ENCODE measurements around the gene CEP170.

Gene CEP170

GRCh38 chr1:243286409-243287122 lies 31.5 kb upstream of the CEP170 start:
- H3K27me3 ChIP-seq: no peaks in the 10 kb centered on the region
- no peaks in the 10 kb centered on the region for H3K9me3 ChIP-seq
- no peaks in the 10 kb centered on the region for H3K36me3 ChIP-seq
- TF ChIP-seq CTCF (IDR thresholded peaks at IDR 0.05): no peak
- H3K4me1 ChIP-seq (ENCODE audit: control insufficient read depth in 1 of 2, insufficient read depth in 1 of 2, low read depth in 1 of 2, low read length in 1 of 2): peaks cover 56 to 57% of the 10 kb centered on the region in 2 experiments
- peak overlapping the region; percentile 0 to 50 for H3K4me3 ChIP-seq (ENCODE audit: low read depth in 1 of 2, low read length in 1 of 2)
- H3K27ac ChIP-seq: peak overlapping the region; percentile 96

- Histone ChIP-seq H3K4me1 (ENCODE audit: control insufficient read depth in 1 of 2, insufficient read depth in 1 of 2, low read depth in 1 of 2, low read length in 1 of 2) (peaks cover 27 to 28% of the 10 kb centered on the region in 2 experiments), H3K9me3 (no peaks in the 10 kb centered on the region), H3K36me3 (no peaks in the 10 kb centered on the region), H3K27me3 (no peaks in the 10 kb centered on the region), H3K4me3 (ENCODE audit: low read depth in 1 of 2, low read length in 1 of 2) (no peak overlapping the region), H3K27ac (no peak overlapping the region)
- TF ChIP-seq CTCF (IDR thresholded peaks at IDR 0.05): no peak
Measured at GRCh38 chr1:243281672-243282071, 26.6 kb upstream of the CEP170 start.

GRCh38 chr1:243280571-243281129 lies 25.6 kb upstream of the CEP170 start:
- no peaks in the 10 kb centered on the region for H3K9me3 ChIP-seq
- H3K27me3 ChIP-seq: no peaks in the 10 kb centered on the region
- no peak overlapping the region for H3K27ac ChIP-seq
- H3K36me3 ChIP-seq: no peaks in the 10 kb centered on the region
- H3K4me3 ChIP-seq (ENCODE audit: low read depth in 1 of 2, low read length in 1 of 2): no peak overlapping the region
- H3K4me1 ChIP-seq (ENCODE audit: control insufficient read depth in 1 of 2, insufficient read depth in 1 of 2, low read depth in 1 of 2, low read length in 1 of 2): peaks cover 17 to 18% of the 10 kb centered on the region in 2 experiments
- TF ChIP-seq CTCF (IDR thresholded peaks at IDR 0.05): no peak

GRCh38 chr1:243275316-243275715 lies 20.2 kb upstream of the CEP170 start:
- H3K4me1 ChIP-seq (ENCODE audit: control insufficient read depth in 1 of 2, insufficient read depth in 1 of 2, low read depth in 1 of 2, low read length in 1 of 2): peaks cover 6 to 7% of the 10 kb centered on the region in 2 experiments
- no peak overlapping the region for H3K27ac ChIP-seq
- no peaks in the 10 kb centered on the region for H3K27me3 ChIP-seq
- no peak for TF ChIP-seq CTCF (IDR thresholded peaks at IDR 0.05)
- H3K4me3 ChIP-seq (ENCODE audit: low read depth in 1 of 2, low read length in 1 of 2): no peak overlapping the region
- no peaks in the 10 kb centered on the region for H3K9me3 ChIP-seq
- peaks cover 3% of the 10 kb centered on the region for H3K36me3 ChIP-seq

GRCh38 chr1:243273945-243274344 lies 18.9 kb upstream of the CEP170 start:
- peaks cover 3% of the 10 kb centered on the region for H3K36me3 ChIP-seq
- H3K4me3 ChIP-seq (ENCODE audit: low read depth in 1 of 2, low read length in 1 of 2): no peak overlapping the region
- no peaks in the 10 kb centered on the region for H3K27me3 ChIP-seq
- no peak for TF ChIP-seq CTCF (IDR thresholded peaks at IDR 0.05)
- no peaks in the 10 kb centered on the region for H3K9me3 ChIP-seq
- H3K27ac ChIP-seq: no peak overlapping the region
- H3K4me1 ChIP-seq (ENCODE audit: control insufficient read depth in 1 of 2, insufficient read depth in 1 of 2, low read depth in 1 of 2, low read length in 1 of 2): peaks cover 19% of the 10 kb centered on the region in 2 experiments
